ENCODE results near the gene FRMD3.

DNA sequence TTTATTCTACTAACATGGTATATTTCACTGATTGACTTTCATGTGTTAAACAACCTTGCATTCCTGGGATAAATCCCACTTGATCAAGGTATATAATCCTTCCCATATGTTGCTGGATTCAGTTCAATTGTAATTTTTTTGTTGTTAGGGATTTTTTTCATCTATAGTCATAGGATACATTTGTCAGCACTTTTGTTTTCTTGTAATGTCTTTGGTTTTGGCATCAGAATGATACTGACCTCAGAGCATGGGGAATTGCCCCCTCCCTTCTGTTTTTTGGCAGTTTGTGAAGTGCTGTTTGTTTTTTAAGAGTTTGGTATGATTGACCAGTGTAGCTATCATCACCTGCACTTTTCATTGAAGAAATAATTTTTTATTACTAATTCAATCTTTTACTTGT is 298.5 kb downstream of the FRMD3 start:
- TF ChIP-seq POLR2A (IDR thresholded peaks at IDR 0.05): no peak
- TF ChIP-seq, protein P1, sequence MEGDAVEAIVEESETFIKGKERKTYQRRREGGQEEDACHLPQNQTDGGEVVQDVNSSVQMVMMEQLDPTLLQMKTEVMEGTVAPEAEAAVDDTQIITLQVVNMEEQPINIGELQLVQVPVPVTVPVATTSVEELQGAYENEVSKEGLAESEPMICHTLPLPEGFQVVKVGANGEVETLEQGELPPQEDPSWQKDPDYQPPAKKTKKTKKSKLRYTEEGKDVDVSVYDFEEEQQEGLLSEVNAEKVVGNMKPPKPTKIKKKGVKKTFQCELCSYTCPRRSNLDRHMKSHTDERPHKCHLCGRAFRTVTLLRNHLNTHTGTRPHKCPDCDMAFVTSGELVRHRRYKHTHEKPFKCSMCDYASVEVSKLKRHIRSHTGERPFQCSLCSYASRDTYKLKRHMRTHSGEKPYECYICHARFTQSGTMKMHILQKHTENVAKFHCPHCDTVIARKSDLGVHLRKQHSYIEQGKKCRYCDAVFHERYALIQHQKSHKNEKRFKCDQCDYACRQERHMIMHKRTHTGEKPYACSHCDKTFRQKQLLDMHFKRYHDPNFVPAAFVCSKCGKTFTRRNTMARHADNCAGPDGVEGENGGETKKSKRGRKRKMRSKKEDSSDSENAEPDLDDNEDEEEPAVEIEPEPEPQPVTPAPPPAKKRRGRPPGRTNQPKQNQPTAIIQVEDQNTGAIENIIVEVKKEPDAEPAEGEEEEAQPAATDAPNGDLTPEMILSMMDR (IDR thresholded peaks at IDR 0.05): no peak

Measured in body of pancreas (tissue), 4 donors.